ENCODE results near the gene TNKS1BP1. TPM values are rescaled to one million over a fixed set of nuclear protein-coding genes. Genes with fewer than 3 reads are reported as not detected.
A peak's percentile ranks its signal among the peaks of the same experiment; 100 is the strongest.

TNKS1BP1 gene
- total and polyA plus RNA-seq, 2 donors = 33.6 to 146 TPM

DNA sequence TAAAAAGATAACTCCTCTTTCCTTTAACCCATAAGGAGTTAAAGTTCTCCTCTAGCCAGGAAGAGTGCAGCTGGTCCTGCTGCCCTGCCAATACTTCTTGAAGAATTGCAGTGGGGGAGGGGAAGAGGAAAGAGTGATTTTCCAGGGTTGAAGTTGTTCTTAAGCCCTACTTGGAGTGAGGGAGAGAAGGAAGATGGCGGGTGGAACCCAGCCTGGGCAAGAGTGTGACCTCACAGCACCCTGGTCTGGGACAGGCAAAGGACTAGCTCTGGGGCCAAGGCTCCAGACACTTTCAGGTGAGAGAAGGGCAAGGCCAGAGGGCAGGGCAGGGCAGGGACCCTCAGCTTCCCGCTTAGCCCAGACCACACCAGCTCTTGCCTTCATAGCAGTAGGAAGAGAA, 6.6 kb downstream of the TNKS1BP1 start:
- H3K36me3 ChIP-seq (ENCODE audit: insufficient read depth) = peaks cover 5% of the 10 kb centered on the region
- H3K4me3 ChIP-seq (ENCODE audit: low read depth, low read length) = no peak overlapping the region
- DNase-seq (ENCODE audit: extremely low spot score) = no peak
- H3K4me1 ChIP-seq (ENCODE audit: insufficient read depth) = no peaks in the 10 kb centered on the region
- WGBS = 43% methylated on average over 2 of the region's 2 CpGs
- H3K27ac ChIP-seq (ENCODE audit: low read depth) = no peak overlapping the region

DNA sequence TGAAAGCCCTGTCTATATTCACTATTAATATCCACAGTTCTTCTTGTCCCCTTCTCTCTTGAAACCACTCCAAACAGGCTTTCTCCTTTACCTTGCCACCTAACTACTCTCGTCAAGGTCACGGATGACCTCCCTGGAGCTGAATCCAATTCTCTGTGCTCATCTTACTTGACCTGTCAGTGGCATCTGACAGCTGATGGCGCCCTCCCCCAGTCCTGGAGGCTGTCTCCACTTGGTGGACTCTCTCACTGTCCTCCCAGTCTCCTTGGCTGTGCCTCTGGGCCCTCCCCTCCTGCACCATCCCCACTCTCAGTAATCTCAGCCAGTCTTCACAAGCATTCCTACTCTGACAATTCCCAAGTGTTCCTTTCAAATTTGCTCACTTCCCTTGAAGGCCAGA, 8.7 kb downstream of the TNKS1BP1 start:
- H3K36me3 ChIP-seq (ENCODE audit: insufficient read depth) = peaks cover 5% of the 10 kb centered on the region
- H3K4me3 ChIP-seq (ENCODE audit: low read depth, low read length) = no peak overlapping the region
- 74% methylated on average over 3 of the region's 3 CpGs for WGBS
- no peaks in the 10 kb centered on the region for H3K4me1 ChIP-seq (ENCODE audit: insufficient read depth)
- no peak for DNase-seq (ENCODE audit: extremely low spot score)
- no peak overlapping the region for H3K27ac ChIP-seq (ENCODE audit: low read depth)

DNA sequence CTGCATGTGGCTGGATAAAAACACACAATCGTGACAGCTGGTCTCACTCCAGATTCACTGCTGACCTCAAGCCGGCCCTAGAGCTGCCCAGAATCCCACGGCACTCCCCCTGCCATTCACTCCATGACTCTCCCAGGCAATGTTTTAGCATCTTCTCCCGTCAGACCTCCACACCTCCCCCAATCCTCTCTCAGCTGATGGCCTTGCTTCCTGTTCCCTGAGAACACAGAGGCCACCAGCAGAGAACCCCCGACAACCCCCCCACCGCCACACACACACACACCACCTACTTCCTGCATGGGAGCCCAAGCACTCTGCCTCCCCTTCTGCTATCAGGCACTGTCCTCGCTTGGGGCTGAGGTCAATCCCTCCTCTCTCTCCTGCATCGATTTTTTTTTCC, 9.3 kb downstream of the TNKS1BP1 start:
- H3K4me3 ChIP-seq (ENCODE audit: low read depth, low read length) = no peak overlapping the region
- whole genome bisulfite sequencing = 35% methylated on average over 8 of the region's 8 CpGs
- no peak overlapping the region for H3K27ac ChIP-seq (ENCODE audit: low read depth)
- no peak for DNase-seq (ENCODE audit: extremely low spot score)
- H3K4me1 ChIP-seq (ENCODE audit: insufficient read depth) = no peaks in the 10 kb centered on the region
- H3K36me3 ChIP-seq (ENCODE audit: insufficient read depth) = peaks cover 3% of the 10 kb centered on the region

DNA sequence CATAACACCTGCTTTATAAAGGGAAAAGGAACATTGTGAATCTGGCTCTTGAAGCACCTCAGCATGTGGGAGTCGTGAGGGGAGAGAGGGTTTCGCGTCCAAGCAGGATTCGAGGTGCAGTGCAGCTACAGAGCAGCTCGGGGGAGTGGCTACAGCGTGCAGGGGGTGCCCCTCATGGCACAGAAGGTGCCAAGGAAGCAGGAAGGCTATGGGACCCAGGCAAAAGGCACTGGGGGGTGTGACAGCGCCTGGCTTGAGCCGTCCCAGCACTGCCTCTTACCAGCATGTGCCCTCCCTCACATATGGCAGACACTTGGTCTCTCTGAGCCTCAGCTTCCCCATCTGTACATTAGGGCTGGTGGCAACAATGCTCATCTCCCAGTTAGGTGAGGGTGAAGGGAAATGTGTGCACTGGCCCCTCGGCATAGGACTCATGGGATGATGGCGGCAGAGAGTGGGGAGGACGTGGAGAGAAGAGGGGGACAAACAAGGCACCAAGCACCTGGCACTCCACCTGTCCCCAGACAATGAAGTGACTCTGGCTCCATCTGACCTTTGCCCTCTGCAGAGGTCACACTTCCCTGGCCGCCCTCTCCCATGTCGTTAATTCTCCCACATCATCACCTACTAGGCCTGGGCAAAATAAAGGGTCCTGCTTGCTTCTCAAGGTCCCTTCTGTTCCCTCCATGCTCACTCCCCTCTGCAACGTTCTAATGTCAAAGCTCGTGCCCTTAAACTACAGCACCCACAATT, 10.4 kb downstream of the TNKS1BP1 start:
- H3K36me3 ChIP-seq (ENCODE audit: insufficient read depth) = peaks cover 2% of the 10 kb centered on the region
- no peak overlapping the region for H3K27ac ChIP-seq (ENCODE audit: low read depth)
- H3K4me1 ChIP-seq (ENCODE audit: insufficient read depth) = peaks cover 3% of the 10 kb centered on the region
- 86% methylated on average over 15 of the region's 15 CpGs for WGBS
- H3K4me3 ChIP-seq (ENCODE audit: low read depth, low read length) = no peak overlapping the region
- no peak for DNase-seq (ENCODE audit: extremely low spot score)

DNA sequence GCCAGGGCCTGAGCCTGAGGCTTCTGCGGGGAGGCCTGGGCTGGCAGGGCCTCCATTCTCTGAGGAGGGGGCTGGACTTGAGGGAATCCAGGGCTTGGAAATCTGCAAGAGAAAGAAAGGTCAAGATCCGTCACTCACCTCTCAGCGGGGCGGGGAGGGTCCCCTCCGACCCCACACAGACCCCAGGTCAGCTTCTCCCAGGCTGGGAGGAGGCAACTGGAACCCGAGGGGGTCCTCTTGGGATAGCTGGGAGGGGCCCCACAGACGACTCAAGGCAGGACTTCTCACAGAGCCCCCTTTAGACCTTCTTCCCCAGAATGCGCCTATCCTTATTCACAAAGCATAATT, 11.0 kb downstream of the TNKS1BP1 start:
- no peak for DNase-seq (ENCODE audit: extremely low spot score)
- Histone ChIP-seq H3K27ac (ENCODE audit: low read depth) (no peak overlapping the region), H3K4me1 (ENCODE audit: insufficient read depth) (peaks cover 3% of the 10 kb centered on the region), H3K4me3 (ENCODE audit: low read depth, low read length) (no peak overlapping the region), H3K36me3 (ENCODE audit: insufficient read depth) (peaks cover 2% of the 10 kb centered on the region)
- WGBS = 70% methylated on average over 8 of the region's 8 CpGs

DNA sequence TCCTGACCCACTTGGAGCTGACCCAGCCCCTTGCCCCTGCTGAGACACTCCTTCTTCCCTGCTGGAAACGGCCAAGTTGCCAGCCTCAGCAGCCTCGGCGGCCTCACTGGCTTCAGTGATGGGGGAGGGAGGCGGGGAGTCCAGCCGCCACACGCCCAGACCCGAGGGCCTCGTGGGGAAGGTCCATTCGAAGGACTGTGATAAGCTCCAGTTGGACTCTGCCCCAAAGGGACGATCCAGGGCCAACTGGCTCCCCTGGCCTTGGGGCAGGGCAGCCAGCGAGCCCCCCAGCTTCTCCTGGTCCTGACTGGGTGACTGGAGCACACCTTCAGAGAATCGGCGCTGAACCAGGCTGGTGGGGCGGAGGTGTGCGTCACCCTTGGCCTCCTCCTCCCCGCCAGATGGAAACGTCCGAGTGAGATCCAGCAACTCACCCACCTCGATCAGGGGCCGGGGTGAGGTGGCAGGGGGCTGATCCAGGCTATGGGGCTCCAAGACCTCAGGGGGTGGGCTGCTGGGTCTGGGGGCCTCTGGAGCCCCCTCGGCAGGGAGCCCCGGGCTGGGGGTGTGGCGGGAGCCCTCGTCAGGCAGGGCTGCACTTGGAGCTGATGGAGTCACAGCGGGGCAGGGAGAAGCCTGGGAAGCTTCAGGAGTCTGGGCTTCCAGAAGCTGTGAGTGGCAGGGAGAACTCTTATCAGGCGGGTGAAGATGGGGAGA, 11.5 kb downstream of the TNKS1BP1 start:
- H3K36me3 ChIP-seq (ENCODE audit: insufficient read depth) = peaks cover 2% of the 10 kb centered on the region

DNA sequence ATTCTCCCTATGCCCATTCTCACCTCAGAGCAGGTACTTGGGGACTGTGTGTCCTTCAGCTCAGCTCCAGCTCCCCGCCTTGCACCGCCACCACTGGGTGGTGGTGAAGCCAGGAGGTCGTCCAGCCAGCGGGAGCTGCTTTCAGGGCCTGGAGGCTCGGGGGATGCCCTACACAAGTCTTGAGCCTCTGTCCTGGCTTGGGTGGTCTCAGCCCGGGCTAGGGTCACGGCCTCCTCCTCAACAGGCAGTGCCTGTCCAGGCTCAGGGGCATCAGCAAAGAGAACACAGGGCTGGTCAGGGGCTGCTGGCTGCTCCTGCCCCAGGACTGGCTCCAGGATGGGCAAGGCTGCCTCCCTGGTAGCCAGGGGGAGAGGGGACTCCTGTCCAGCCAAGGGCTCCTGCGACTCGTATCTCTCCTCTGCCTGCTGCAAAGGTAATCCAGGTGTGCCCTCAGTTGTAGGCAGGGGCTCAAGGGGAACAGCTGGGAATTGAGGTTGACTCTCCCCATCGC, 12.2 kb downstream of the TNKS1BP1 start:
- peak overlapping the region; percentile 46 for H3K27ac ChIP-seq (ENCODE audit: low read depth)
- H3K36me3 ChIP-seq (ENCODE audit: insufficient read depth) = peaks cover 2% of the 10 kb centered on the region
- DNase-seq (ENCODE audit: extremely low spot score) = no peak
- H3K4me3 ChIP-seq (ENCODE audit: low read depth, low read length) = no peak overlapping the region
- 86% methylated on average over 10 of the region's 10 CpGs for WGBS
- H3K4me1 ChIP-seq (ENCODE audit: insufficient read depth) = peaks cover 3% of the 10 kb centered on the region

More for the DNA sequence above, 11.5 kb downstream of the TNKS1BP1 start:
- 69% methylated on average over 26 of the region's 26 CpGs for WGBS
- peaks cover 3% of the 10 kb centered on the region for H3K4me1 ChIP-seq (ENCODE audit: insufficient read depth)
- DNase-seq (ENCODE audit: extremely low spot score) = no peak
- peak overlapping the region; percentile 46 for H3K27ac ChIP-seq (ENCODE audit: low read depth)
- H3K4me3 ChIP-seq (ENCODE audit: low read depth, low read length) = no peak overlapping the region

DNA sequence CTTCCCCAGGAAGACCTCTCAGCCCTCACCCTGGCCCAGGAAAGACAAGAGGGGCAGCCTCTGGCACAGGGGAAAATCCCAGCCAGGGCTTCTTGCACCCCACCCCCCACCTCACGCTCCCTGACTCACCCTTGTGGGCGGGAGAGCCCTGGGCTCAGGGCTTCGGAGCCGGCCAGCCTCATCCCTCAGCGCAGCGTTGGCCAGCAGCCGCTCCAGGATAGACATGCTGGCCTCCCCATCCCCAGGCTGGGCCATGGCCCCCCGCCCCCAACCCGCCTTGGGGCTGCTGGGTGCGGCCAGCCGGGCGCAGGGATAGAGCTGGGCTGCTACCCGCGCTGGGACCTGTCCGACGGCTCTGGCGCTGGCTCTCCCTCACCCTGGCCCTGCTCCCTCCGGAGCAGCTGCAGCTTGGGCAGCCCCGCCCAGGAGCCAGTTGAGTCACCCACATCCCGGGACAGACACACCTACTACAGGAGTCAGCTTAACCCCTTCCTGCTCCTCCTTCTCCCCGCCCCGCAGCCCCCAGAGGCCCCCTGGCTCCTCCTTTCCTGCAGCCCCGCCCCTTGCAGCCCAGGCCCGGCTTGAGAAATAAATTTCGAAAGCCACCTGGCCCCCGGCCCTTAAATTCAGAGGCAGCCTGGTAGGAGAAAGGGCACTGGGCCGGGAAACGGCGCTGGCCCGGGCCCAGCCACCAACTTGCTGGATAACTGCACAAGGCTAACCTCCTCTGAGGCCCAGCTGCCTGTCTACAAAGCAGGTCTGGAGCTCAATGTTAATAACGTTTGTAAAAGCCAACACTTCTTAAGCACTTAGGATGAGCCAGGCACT, 13.4 kb downstream of the TNKS1BP1 start:
- whole genome bisulfite sequencing = 3% methylated on average over 31 of the region's 31 CpGs
- Histone ChIP-seq H3K4me3 (ENCODE audit: low read depth, low read length) (peak overlapping the region; percentile 32), H3K4me1 (ENCODE audit: insufficient read depth) (peaks cover 3% of the 10 kb centered on the region), H3K27ac (ENCODE audit: low read depth) (peak overlapping the region; percentile 77), H3K36me3 (ENCODE audit: insufficient read depth) (peaks cover 2% of the 10 kb centered on the region)
- peak; percentile 67 for DNase-seq (ENCODE audit: extremely low spot score)

DNA sequence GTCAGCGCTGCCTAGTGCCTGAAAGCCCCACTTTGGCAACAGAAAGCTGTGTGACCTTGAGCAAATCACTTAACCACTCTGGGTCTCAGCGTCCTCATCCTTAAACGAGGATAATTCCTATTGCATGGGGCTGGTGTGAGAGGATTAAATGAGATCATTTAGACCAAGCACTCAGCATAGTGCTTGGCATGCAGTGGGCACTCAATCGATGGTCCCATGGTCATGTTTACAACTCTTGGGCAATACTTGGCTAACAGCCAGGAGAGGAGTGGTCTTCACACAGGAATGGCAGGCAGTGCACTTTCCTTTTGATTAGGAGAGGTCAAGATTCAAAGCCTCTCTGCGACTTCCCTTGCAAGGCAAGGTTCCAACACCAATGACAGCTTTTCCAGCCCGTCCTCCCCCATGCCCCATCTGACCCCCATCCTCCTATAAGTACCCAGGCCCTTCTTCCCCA, 14.1 kb downstream of the TNKS1BP1 start:
- DNase-seq (ENCODE audit: extremely low spot score) = no peak
- WGBS = 34% methylated on average over 6 of the region's 6 CpGs
- Histone ChIP-seq H3K27ac (ENCODE audit: low read depth) (peak overlapping the region; percentile 57), H3K4me1 (ENCODE audit: insufficient read depth) (peaks cover 3% of the 10 kb centered on the region), H3K36me3 (ENCODE audit: insufficient read depth) (peaks cover 2% of the 10 kb centered on the region), H3K4me3 (ENCODE audit: low read depth, low read length) (peak overlapping the region; percentile 32)

DNA sequence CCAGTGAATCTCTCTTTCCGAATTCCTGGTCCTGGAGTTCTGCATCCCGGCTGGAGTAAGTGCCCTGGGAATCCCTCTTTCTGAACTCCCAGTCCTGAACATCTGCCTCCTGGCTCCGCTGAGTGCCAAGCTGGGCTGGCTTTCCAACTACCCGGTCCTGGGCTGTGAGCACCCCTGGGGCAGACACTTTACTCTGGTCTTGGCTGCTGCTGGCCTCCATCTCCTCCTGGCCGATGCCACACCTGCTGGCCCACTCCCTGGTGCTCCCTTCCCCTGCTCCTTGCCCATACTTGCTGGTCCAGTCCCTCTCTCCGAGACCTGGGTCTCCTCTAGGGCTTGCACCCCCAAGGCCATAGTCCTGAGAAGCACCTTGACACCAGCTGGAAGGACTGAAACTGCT, 14.7 kb downstream of the TNKS1BP1 start:
- DNase-seq (ENCODE audit: extremely low spot score) = no peak
- Histone ChIP-seq H3K4me1 (ENCODE audit: insufficient read depth) (peaks cover 3% of the 10 kb centered on the region), H3K4me3 (ENCODE audit: low read depth, low read length) (no peak overlapping the region), H3K27ac (ENCODE audit: low read depth) (no peak overlapping the region), H3K36me3 (ENCODE audit: insufficient read depth) (peaks cover 2% of the 10 kb centered on the region)
- WGBS = 75% methylated on average over 6 of the region's 6 CpGs

DNA sequence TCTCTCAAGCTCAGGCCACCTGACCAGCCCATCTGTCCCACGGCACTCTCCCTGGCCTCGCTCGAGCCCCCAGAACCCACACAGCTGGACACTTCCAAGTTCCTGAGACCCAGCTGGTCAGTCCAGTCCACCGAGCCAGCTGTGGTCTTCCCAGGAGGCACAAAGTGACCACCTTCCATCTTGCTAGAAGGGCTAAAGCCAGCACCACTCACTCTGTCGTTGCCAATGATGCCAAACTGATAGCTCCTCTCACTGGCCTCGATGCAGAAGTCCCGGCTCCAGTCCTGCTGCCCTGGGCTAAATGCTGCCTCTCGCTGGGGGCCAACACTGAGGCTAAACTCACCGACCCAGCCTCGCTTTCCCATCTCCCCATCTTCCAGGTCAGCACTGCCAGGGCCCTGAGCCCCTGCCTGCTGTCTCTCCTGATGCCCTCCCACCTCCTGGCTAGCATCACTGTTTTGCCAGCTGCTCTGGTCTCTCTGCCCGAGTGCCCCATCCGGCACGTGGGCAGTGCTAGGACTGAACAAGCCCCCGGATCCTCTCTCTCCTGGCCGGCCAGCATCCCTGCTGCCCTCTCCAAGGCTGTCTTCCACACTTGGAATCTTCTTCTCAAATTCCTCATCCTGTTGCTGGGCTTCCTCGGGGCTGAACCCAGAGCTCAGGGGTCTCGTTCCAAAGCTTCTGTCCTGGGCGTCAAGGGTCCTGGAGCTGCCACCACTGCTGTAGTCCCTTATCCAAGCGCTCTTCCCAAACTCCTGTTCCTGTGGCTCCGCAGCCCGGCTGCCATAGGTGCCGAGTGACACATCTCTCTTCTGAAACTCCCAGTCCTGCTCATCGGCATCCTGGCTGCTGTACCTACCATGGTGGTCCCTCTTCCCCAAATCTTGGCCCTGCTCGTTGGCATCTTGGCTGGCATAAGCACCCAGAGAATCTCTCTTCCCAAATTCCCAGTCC, 15.4 kb downstream of the TNKS1BP1 start:
- 89% methylated on average over 24 of the region's 24 CpGs for WGBS
- Histone ChIP-seq H3K4me1 (ENCODE audit: insufficient read depth) (peaks cover 3% of the 10 kb centered on the region), H3K27ac (ENCODE audit: low read depth) (peak overlapping the region; percentile 44)

DNA sequence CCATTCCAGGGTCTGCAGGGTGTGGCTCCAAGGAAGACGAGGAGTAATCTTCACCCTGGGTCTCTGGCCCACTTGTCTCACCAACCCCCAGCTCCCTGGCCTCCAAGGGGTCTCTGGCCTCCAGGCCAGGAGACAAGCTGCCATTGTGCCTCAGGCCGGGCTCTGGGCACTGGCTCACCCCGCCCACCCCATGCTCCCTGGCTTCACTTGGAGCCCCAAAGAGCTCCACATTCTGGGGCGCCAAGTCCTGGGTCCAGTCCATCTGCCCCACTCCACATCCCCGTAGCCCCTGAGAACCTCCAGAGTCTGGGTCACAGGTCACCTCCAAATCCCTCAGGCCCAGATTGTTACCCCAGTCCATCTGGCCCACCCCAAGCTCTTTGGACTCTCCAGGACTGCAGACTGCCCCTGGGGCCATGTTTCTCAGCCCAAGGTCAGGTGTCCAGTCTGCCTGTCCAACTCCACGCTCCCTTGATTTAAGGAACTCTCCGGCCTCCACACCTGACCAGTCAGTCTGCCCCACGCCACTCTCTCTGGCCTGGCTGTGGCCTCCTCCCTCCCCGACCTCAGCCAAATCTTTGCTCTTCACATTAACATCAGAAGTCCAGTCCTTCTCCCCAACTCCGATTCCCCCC, 16.2 kb downstream of the TNKS1BP1 start:
- no peaks in the 10 kb centered on the region for H3K36me3 ChIP-seq (ENCODE audit: insufficient read depth)
- DNase-seq (ENCODE audit: extremely low spot score) = no peak
- H3K4me1 ChIP-seq (ENCODE audit: insufficient read depth) = peaks cover 3% of the 10 kb centered on the region
- H3K4me3 ChIP-seq (ENCODE audit: low read depth, low read length) = no peak overlapping the region
- peak overlapping the region; percentile 44 for H3K27ac ChIP-seq (ENCODE audit: low read depth)
- WGBS = 89% methylated on average over 10 of the region's 10 CpGs

More for the DNA sequence above, 15.4 kb downstream of the TNKS1BP1 start:
- DNase-seq (ENCODE audit: extremely low spot score) = no peak
- Histone ChIP-seq H3K36me3 (ENCODE audit: insufficient read depth) (no peaks in the 10 kb centered on the region), H3K4me3 (ENCODE audit: low read depth, low read length) (no peak overlapping the region)

Data from urinary bladder (tissue), 4 donors.